H9 (cell line): Measurements from ENCODE around the gene DGKH. TPM values are rescaled to one million over a fixed set of nuclear protein-coding genes. Genes with fewer than 3 reads are reported as not detected.

ENCODE experiments used
- DNase-seq: peaks from one replicate; pipeline ENCODE4 v3.0.0-alpha.2; 2017
- H2AFZ ChIP-seq: one replicate; pipeline ENCODE4 v1.6.1; 2013; ENCODE audit warnings: mild to moderate bottlenecking, low read length, control low read depth, moderate library complexity
- H2AK5ac ChIP-seq: 2 replicates; pipeline ENCODE4 v1.6.1; 2013; ENCODE audit warnings: low read length, control low read depth, mixed read lengths; ENCODE audit not compliant: insufficient read length
- H2BK120ac ChIP-seq: one replicate; pipeline ENCODE4 v1.6.1; 2013; ENCODE audit warnings: low read depth, mild to moderate bottlenecking, low read length, control low read depth, inconsistent platforms; ENCODE audit not compliant: poor library complexity, severe bottlenecking
- H2BK12ac ChIP-seq: 2 replicates; pipeline ENCODE4 v1.6.1; 2013; ENCODE audit warnings: low read length, control low read depth, mixed read lengths, low read depth; ENCODE audit not compliant: insufficient read length
- H2BK15ac ChIP-seq: 2 replicates; pipeline ENCODE4 v1.6.1; 2013; ENCODE audit warnings: low read depth, low read length, control low read depth
- H2BK20ac ChIP-seq: one replicate; pipeline ENCODE4 v1.6.1; 2013; ENCODE audit warnings: low read depth, mild to moderate bottlenecking, low read length, control low read depth, inconsistent platforms; ENCODE audit not compliant: poor library complexity, severe bottlenecking
- H2BK5ac ChIP-seq: 2 replicates; pipeline ENCODE4 v1.6.1; 2013; ENCODE audit warnings: low read length, control low read depth, mixed read lengths; ENCODE audit not compliant: insufficient read length
- H3K14ac ChIP-seq: 2 replicates; pipeline ENCODE4 v1.6.1; 2013; ENCODE audit warnings: low read length, control low read depth; ENCODE audit not compliant: insufficient read depth
- H3K18ac ChIP-seq: 2 replicates; pipeline ENCODE4 v1.6.1; 2013; ENCODE audit warnings: low read depth, mild to moderate bottlenecking, mixed read lengths, low read length, control low read depth; ENCODE audit not compliant: insufficient read length
- H3K23ac ChIP-seq: 2 replicates; pipeline ENCODE4 v1.6.1; 2013; ENCODE audit warnings: low read length, control low read depth, mixed read lengths, low read depth; ENCODE audit not compliant: insufficient read length
- H3K23me2 ChIP-seq: 2 replicates; pipeline ENCODE4 v1.6.1; 2013; ENCODE audit warnings: low read depth, mild to moderate bottlenecking, mixed read lengths, low read length, control low read depth; ENCODE audit not compliant: insufficient read length, poor library complexity, severe bottlenecking
- H3K27ac ChIP-seq: 2 replicates; pipeline ENCODE4 v1.5.1; 2013; ENCODE audit warnings: low read length, control low read depth, mixed read lengths, low read depth; ENCODE audit not compliant: insufficient read length
- H3K27me3 ChIP-seq: 2 replicates; pipeline ENCODE4 v1.6.1; 2013; ENCODE audit warnings: low read length, control low read depth, inconsistent platforms; ENCODE audit not compliant: insufficient read depth
- H3K4ac ChIP-seq: 2 replicates; pipeline ENCODE4 v1.6.1; 2013; ENCODE audit warnings: low read depth, mild to moderate bottlenecking, control low read depth, inconsistent platforms, low read length, moderate library complexity
- H3K4me1 ChIP-seq: 2 replicates; pipeline ENCODE4 v1.6.1; 2013; ENCODE audit warnings: low read length, control low read depth, inconsistent platforms; ENCODE audit not compliant: insufficient read depth
- H3K4me2 ChIP-seq: 2 replicates; pipeline ENCODE4 v1.6.1; 2013; ENCODE audit warnings: low read length, control low read depth, mixed read lengths; ENCODE audit not compliant: insufficient read length, insufficient read depth
- H3K56ac ChIP-seq: 2 replicates; pipeline ENCODE4 v1.6.1; 2013; ENCODE audit warnings: low read depth, mild to moderate bottlenecking, mixed read lengths, low read length, control low read depth; ENCODE audit not compliant: insufficient read length
- H3K79me1 ChIP-seq: 2 replicates; pipeline ENCODE4 v1.6.1; 2013; ENCODE audit warnings: low read depth, mild to moderate bottlenecking, moderate library complexity, low read length, control low read depth, inconsistent platforms; ENCODE audit not compliant: insufficient read depth, poor library complexity, severe bottlenecking
- H3K79me2 ChIP-seq: 2 replicates; pipeline ENCODE4 v1.6.1; 2013; ENCODE audit warnings: low read length, control low read depth, inconsistent platforms; ENCODE audit not compliant: insufficient read depth
- H3K9ac ChIP-seq: 2 replicates; pipeline ENCODE4 v1.6.1; 2013; ENCODE audit warnings: low read length, control low read depth, mixed read lengths; ENCODE audit not compliant: insufficient read length; ENCODE audit errors: extremely low read depth
- H3K9me3 ChIP-seq: one replicate; pipeline ENCODE4 v1.6.1; 2013; ENCODE audit warnings: low read depth, low read length, inconsistent platforms; ENCODE audit not compliant: control insufficient read depth
- H3T11ph ChIP-seq: one replicate; pipeline ENCODE4 v1.6.1; 2013; ENCODE audit warnings: mild to moderate bottlenecking, low read length, control low read depth, inconsistent platforms
- H4K20me1 ChIP-seq: one replicate; pipeline ENCODE4 v1.6.1; 2013; ENCODE audit not compliant: control insufficient read depth, insufficient read length, insufficient read depth
- H4K5ac ChIP-seq: 2 replicates; pipeline ENCODE4 v1.6.1; 2013; ENCODE audit warnings: low read depth, mild to moderate bottlenecking, mixed read lengths, low read length, control low read depth; ENCODE audit not compliant: insufficient read length
- H4K8ac ChIP-seq: replicated peaks from 2 replicates; pipeline ENCODE4 v1.6.1; 2013; ENCODE audit warnings: low read length, control low read depth, mixed read lengths, low read depth; ENCODE audit not compliant: insufficient read length
- H4K91ac ChIP-seq: 2 replicates; pipeline ENCODE4 v1.6.1; 2013; ENCODE audit warnings: low read depth, mild to moderate bottlenecking, moderate library complexity, mixed read lengths, low read length, control low read depth; ENCODE audit not compliant: insufficient read length
- H3K27ac Mint-ChIP-seq, 3 experiments: 2 replicates in 2 of 3; 3 replicates in 1 of 3; pipeline ENCODE4 v1.8.0; 2020 to 2021; ENCODE audit warnings: mixed read lengths in 3 of 3, mild to moderate bottlenecking in 1 of 3, moderate library complexity in 1 of 3
- H3K27me3 Mint-ChIP-seq: 2 replicates; pipeline ENCODE4 v1.8.0; 2021; ENCODE audit warnings: low read depth, mild to moderate bottlenecking, moderate library complexity, mixed read lengths
- H3K36me3 Mint-ChIP-seq, 3 experiments: 2 replicates in 2 of 3; 3 replicates in 1 of 3; pipeline ENCODE4 v1.8.0; 2020 to 2021; ENCODE audit warnings: low read depth in 3 of 3, mixed read lengths in 3 of 3; ENCODE audit not compliant: insufficient read depth in 1 of 3
- H3K4me1 Mint-ChIP-seq, 2 experiments: 2 replicates each; pipeline ENCODE4 v1.8.0; 2020; ENCODE audit warnings: mixed read lengths in 2 of 2
- H3K4me3 Mint-ChIP-seq, 2 experiments: 2 replicates in 1 of 2; 3 replicates in 1 of 2; pipeline ENCODE4 v1.8.0; 2020 to 2021; ENCODE audit warnings: mild to moderate bottlenecking in 2 of 2, mixed read lengths in 2 of 2, moderate library complexity in 1 of 2
- H3K9me3 Mint-ChIP-seq, 2 experiments: 2 replicates in 1 of 2; 3 replicates in 1 of 2; pipeline ENCODE4 v1.8.0; 2020; ENCODE audit warnings: mild to moderate bottlenecking in 2 of 2, mixed read lengths in 2 of 2, moderate library complexity in 1 of 2
- WGBS: extraction: QIAGEN DNeasy Blood & Tissue Kit; methylation state at CpG from one replicate; pipeline ENCODE4 v1.1.7; 2013; ENCODE audit warnings: missing lambda C conversion rate, low lambda C conversion rate, mixed read lengths; ENCODE audit not compliant: insufficient read length; ENCODE audit errors: extremely low coverage; 5-methylcytosine and 5-hydroxymethylcytosine counted together
- total RNA-seq: library from RNA; stranded (reverse); gene quantifications from 2 replicates; pipeline ENCODE4 v1.2.1, GENCODE V29; 2021
- TF ChIP-seq, protein P1 (sequence below): fragments of 200-600 bp; sonication (generic); conservative IDR thresholded peaks from 3 replicates; pipeline ENCODE4 v1.8.0; 2021; ENCODE audit warnings: antibody characterized with exemption, mild to moderate bottlenecking

Gene DGKH
- total RNA-seq, 1 experiment from 2014 or later: 8.6 TPM

DNA sequence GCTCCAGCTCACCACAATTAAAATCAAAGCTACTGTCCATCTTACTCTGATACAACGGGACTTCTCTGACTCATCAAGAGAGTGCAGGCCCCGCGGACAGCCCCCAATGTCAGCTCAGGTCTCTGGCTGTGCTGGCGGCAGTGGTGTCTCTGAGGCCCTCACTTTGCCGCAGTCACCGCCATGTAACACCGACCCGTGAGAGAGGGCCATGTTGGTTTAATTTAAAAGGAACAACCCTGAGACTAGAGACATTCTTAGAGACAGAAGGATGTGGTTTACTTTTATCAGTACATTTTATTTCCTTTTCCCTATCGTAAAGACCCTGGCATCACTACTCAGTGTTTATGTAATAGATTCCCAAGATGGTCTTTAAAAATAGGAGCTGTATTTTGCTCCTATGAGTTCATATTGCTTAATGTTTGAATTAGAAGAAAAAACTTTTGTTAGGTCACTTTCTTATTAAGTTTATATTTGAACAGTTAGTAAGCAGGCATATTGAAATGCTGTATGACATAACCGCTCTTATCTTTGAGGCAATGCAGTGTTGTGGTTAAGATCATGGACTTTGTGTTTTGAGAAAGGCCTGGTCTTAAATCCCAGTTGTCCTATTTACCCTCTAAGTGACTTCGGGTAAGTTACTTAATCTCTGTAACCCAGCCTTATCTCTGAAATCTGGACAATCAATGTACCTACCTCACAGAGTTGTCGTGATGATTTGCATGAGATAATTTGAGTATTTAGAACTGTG lies 23.4 kb downstream of the DGKH start:
- no peaks in the 10 kb centered on the region for H3K79me1 ChIP-seq
- H3K36me3 Mint-ChIP-seq: no peaks in the 10 kb centered on the region

More for the DNA sequence above, 23.4 kb downstream of the DGKH start:
- Histone ChIP-seq H3K4me1 (no peaks in the 10 kb centered on the region), H3K9ac (no peak overlapping the region), H3K79me2 (no peaks in the 10 kb centered on the region), H3K23ac (no peak overlapping the region), H3K14ac (no peak overlapping the region), H4K8ac (no peak overlapping the region), H3K9me3 (no peaks in the 10 kb centered on the region), H2BK120ac (no peak overlapping the region), H2AK5ac (no peak overlapping the region), H2BK20ac (no peak overlapping the region), H3K23me2 (no peaks in the 10 kb centered on the region), H3K4me2 (no peak overlapping the region), H4K91ac (no peak overlapping the region), H4K20me1 (no peaks in the 10 kb centered on the region), H2BK5ac (no peak overlapping the region), H2AFZ (no peak overlapping the region), H3K4ac (no peak overlapping the region), H3T11ph (no peak overlapping the region), H3K27ac (no peak overlapping the region), H3K18ac (no peak overlapping the region), H2BK12ac (no peak overlapping the region), H3K27me3 (no peaks in the 10 kb centered on the region), H2BK15ac (no peak overlapping the region), H3K56ac (no peak overlapping the region), H4K5ac (no peak overlapping the region)
- no peak overlapping the region for H3K4me3 Mint-ChIP-seq
- DNase-seq: no peak
- 0 out of 4 replicates have a peak, but pooled peaks cover 2 to 3% of the 10 kb centered on the region in 2 experiments for H3K4me1 Mint-ChIP-seq
- no CpG with 5 or more reads among the region's 12 CpGs for WGBS
- H3K9me3 Mint-ChIP-seq: no peaks in the 10 kb centered on the region
- TF ChIP-seq, protein P1, sequence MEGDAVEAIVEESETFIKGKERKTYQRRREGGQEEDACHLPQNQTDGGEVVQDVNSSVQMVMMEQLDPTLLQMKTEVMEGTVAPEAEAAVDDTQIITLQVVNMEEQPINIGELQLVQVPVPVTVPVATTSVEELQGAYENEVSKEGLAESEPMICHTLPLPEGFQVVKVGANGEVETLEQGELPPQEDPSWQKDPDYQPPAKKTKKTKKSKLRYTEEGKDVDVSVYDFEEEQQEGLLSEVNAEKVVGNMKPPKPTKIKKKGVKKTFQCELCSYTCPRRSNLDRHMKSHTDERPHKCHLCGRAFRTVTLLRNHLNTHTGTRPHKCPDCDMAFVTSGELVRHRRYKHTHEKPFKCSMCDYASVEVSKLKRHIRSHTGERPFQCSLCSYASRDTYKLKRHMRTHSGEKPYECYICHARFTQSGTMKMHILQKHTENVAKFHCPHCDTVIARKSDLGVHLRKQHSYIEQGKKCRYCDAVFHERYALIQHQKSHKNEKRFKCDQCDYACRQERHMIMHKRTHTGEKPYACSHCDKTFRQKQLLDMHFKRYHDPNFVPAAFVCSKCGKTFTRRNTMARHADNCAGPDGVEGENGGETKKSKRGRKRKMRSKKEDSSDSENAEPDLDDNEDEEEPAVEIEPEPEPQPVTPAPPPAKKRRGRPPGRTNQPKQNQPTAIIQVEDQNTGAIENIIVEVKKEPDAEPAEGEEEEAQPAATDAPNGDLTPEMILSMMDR: no peak
- H3K27ac Mint-ChIP-seq: no peak overlapping the region
- no peaks in the 10 kb centered on the region for H3K27me3 Mint-ChIP-seq
